K562 (cell line): ENCODE measurements around the gene SRGAP3. TPM values are rescaled to one million over a fixed set of nuclear protein-coding genes. Genes with fewer than 3 reads are reported as not detected.

Source experiments
- ATAC-seq: fragments of 200-7000 bp; cut with Tn5 transposase; 3 replicates; pipeline ENCODE4 v1.9.1; 2020; ENCODE audit warnings: moderate library complexity
- BruUV-seq: library from RNA; stranded (reverse); fragments of 400-500 nt; replicated peaks from 2 replicates; lab custom pipeline; 2021; lab: Mats Ljungman, UMichigan
- CTCF ChIA-PET: fragments of 300-600 bp; formaldehyde crosslinking; extraction: SDS; loops from one replicate; lab custom pipeline; 2021; ENCODE audit warnings: low intra/inter-chr PET ratio; lab: Yijun Ruan, JAX
- POLR2A ChIA-PET: fragments of 300-600, 350-650 bp; sonication (Branson Sonifier 250); formaldehyde crosslinking; extraction: SDS; loops from one replicate; lab custom pipeline; 2021; ENCODE audit warnings: antibody characterized with exemption, inconsistent platforms; lab: Yijun Ruan, JAX
- DNase-seq, 4 experiments: peaks; one replicate each; pipeline versions ENCODE4 v3.0.0 to v3.0.0-alpha.2; 2011 to 2018; ENCODE audit warnings: low spot score in 3 of 4, mixed read lengths in 3 of 4; ENCODE audit errors: extremely low read depth in 1 of 4
- FAIRE-seq: peaks from 2 replicates; lab custom pipeline; 2011; peaks lifted over from hg19 to GRCh38; lab: Jason Lieb, UNC
- H2AFZ ChIP-seq: 2 replicates; pipeline ENCODE4 v1.6.0; 2011; ENCODE audit warnings: low read depth, low read length, control low read depth, inconsistent platforms
- H3K27ac ChIP-seq: fragments of 200-600 bp; 3 replicates; pipeline ENCODE4 v1.8.0; 2011; ENCODE audit warnings: low read depth, mild to moderate bottlenecking, control low read depth, inconsistent platforms, low read length, moderate library complexity, mixed read lengths; ENCODE audit errors: extremely low read depth
- H3K27me3 ChIP-seq, 2 experiments: fragments of 300-600 bp in 1 of 2; 2 replicates in 1 of 2; 3 replicates in 1 of 2; pipeline versions ENCODE4 v1.6.0 to v1.8.0; 2011; ENCODE audit warnings: inconsistent platforms in 2 of 2, low read length in 2 of 2, mild to moderate bottlenecking in 1 of 2, mixed read lengths in 1 of 2, moderate library complexity in 1 of 2; ENCODE audit not compliant: control insufficient read depth in 2 of 2, insufficient read depth in 2 of 2
- H3K36me3 ChIP-seq: fragments of 300-600 bp; 3 replicates; pipeline ENCODE4 v1.8.0; 2011; ENCODE audit warnings: mild to moderate bottlenecking, low read length, inconsistent platforms; ENCODE audit not compliant: control insufficient read depth, insufficient read depth
- H3K4me1 ChIP-seq, 2 experiments: fragments of 200-600 bp in 1 of 2; replicated peaks in 1 of 2; 2 replicates in 1 of 2; 3 replicates in 1 of 2; pipeline versions ENCODE4 v1.5.1 to v1.8.0; 2011; ENCODE audit warnings: inconsistent platforms in 2 of 2, low read length in 2 of 2, mild to moderate bottlenecking in 1 of 2, mixed read lengths in 1 of 2, moderate library complexity in 1 of 2; ENCODE audit not compliant: control insufficient read depth in 2 of 2, insufficient read depth in 2 of 2
- H3K4me2 ChIP-seq: 2 replicates; pipeline ENCODE4 v1.6.1; 2011; ENCODE audit warnings: low read length, control low read depth, inconsistent platforms, mixed read lengths; ENCODE audit not compliant: insufficient read depth
- H3K4me3 ChIP-seq: fragments of 200-600 bp; sonication (generic), shearing (Covaris generic); 2 replicates; pipeline ENCODE4 v1.5.1; 2016; ENCODE audit warnings: control low read depth, inconsistent platforms
- H3K79me2 ChIP-seq: fragments of 200-600 bp; 3 replicates; pipeline ENCODE4 v1.8.0; 2011; ENCODE audit warnings: low read length, inconsistent platforms; ENCODE audit not compliant: control insufficient read depth, insufficient read depth
- H3K9ac ChIP-seq, 2 experiments: 2 replicates each; pipeline versions ENCODE4 v1.6.0 to v1.6.1; 2011; ENCODE audit warnings: low read depth in 2 of 2, low read length in 2 of 2, control low read depth in 1 of 2, inconsistent platforms in 1 of 2, mild to moderate bottlenecking in 1 of 2, mixed read lengths in 1 of 2; ENCODE audit not compliant: insufficient read depth in 1 of 2
- H3K9me1 ChIP-seq: one replicate; pipeline ENCODE4 v1.6.0; 2011; ENCODE audit warnings: inconsistent platforms, mild to moderate bottlenecking, low read length, moderate library complexity; ENCODE audit not compliant: control insufficient read depth, insufficient read depth
- H3K9me3 ChIP-seq: replicated peaks from 2 replicates; pipeline ENCODE4 v1.5.1; 2011; ENCODE audit warnings: low read depth, low read length, inconsistent platforms; ENCODE audit not compliant: control insufficient read depth, insufficient read depth
- H4K20me1 ChIP-seq: replicated peaks from 2 replicates; pipeline ENCODE4 v1.6.1; 2011; ENCODE audit warnings: low read length, inconsistent platforms, mixed read lengths; ENCODE audit not compliant: control insufficient read depth, insufficient read depth
- ATF4 ChIP-seq: fragments of 450-650 bp; formaldehyde crosslinking; IDR thresholded peaks from 2 replicates; pipeline ENCODE4 v1.4.0; 2022; ENCODE audit warnings: mild to moderate bottlenecking, moderate library complexity
- BDP1 ChIP-seq: IDR thresholded peaks from 3 replicates; pipeline ENCODE4 v1.6.1; 2011; ENCODE audit not compliant: insufficient read length, insufficient read depth
- CBFA2T2 ChIP-seq: fragments of 450-650 bp; conservative IDR thresholded peaks from 2 replicates; pipeline ENCODE4 v1.6.1; 2017; ENCODE audit warnings: mild to moderate bottlenecking
- CBFB ChIP-seq: sonication (generic); formaldehyde crosslinking; IDR thresholded peaks from 2 replicates; pipeline ENCODE4 v1.4.0; 2020; ENCODE audit warnings: mild to moderate bottlenecking, missing genetic modification reagents
- CEBPB ChIP-seq: fragments of 450-650 bp; IDR thresholded peaks from 2 replicates; pipeline ENCODE4 v1.6.1; 2016; ENCODE audit warnings: missing genetic modification characterization, missing compliant biosample characterization
- FOXK1 ChIP-seq: sonication (generic); formaldehyde crosslinking; IDR thresholded peaks from 2 replicates; pipeline ENCODE4 v1.8.0; 2022; ENCODE audit warnings: missing genetic modification reagents, mild to moderate bottlenecking, borderline replicate concordance
- FOXK2 ChIP-seq, 2 experiments: fragments of 450-650 bp; IDR thresholded peaks in 1 of 2; conservative IDR thresholded peaks in 1 of 2; 2 replicates each; pipeline ENCODE4 v1.6.1; 2016; ENCODE audit warnings: low read depth in 2 of 2, mild to moderate bottlenecking in 1 of 2
- GATAD2B ChIP-seq: fragments of 450-650 bp; IDR thresholded peaks from 2 replicates; pipeline ENCODE4 v1.6.1; 2017; ENCODE audit warnings: mild to moderate bottlenecking, borderline replicate concordance
- NR4A1 ChIP-seq, 2 experiments: fragments of 250-450 bp in 1 of 2; fragments of 450-650 bp in 1 of 2; sonication (Bioruptor Pico) in 1 of 2; IDR thresholded peaks; 2 replicates each; pipeline versions ENCODE4 v1.4.0 to v1.6.1; 2016 to 2020; ENCODE audit warnings: mild to moderate bottlenecking in 2 of 2, missing compliant biosample characterization in 1 of 2, missing genetic modification characterization in 1 of 2, moderate library complexity in 1 of 2
- PRMT5 ChIP-seq: sonication (generic); formaldehyde crosslinking; IDR thresholded peaks from 2 replicates; pipeline ENCODE4 v1.5.0; 2020; ENCODE audit warnings: missing genetic modification reagents
- TEAD4 ChIP-seq, 2 experiments: sonication (generic) in 1 of 2; formaldehyde crosslinking in 1 of 2; IDR thresholded peaks; 2 replicates each; pipeline versions ENCODE4 v1.6.1 to v1.8.0; 2012 to 2022; ENCODE audit warnings: borderline replicate concordance in 1 of 2, inconsistent platforms in 1 of 2, low read length in 1 of 2, mild to moderate bottlenecking in 1 of 2, missing genetic modification reagents in 1 of 2
- WGBS: fragments of 100-300 bp; shearing (Covaris generic); methylation state at CpG from one replicate; pipeline ENCODE4 v1.1.6; 2016; ENCODE audit warnings: low coverage, mixed read lengths; ENCODE audit not compliant: insufficient coverage; ENCODE audit errors: missing lambda C conversion rate; 5-methylcytosine and 5-hydroxymethylcytosine counted together
- in situ Hi-C: fragments of 300-500 bp; cut with MboI; formaldehyde crosslinking; loops from 4 replicates; pipeline ENCODE4 v1.15.0; 2018; ENCODE audit warnings: inconsistent platforms, mixed read lengths
- intact Hi-C: fragments of 100-400 bp; cut with micrococcal nuclease; formaldehyde crosslinking; loops from 2 replicates; pipeline ENCODE4 v1.14.2; 2022
- polyA plus RNA-seq, 8 experiments: library from polyadenylated mRNA; depleted of rRNA in 4 of 8; stranded (reverse) in 5 of 8; unstranded in 3 of 8; fragments of >200 nt; fragmentation: Nextera tagmentation in 2 of 8; fragmentation: Illumina TruSeq in 1 of 8; extraction: Ambion mirVana in 2 of 8; extraction: Trizol in 1 of 8; gene quantifications; 2 replicates each; pipeline versions ENCODE4 v1.2.1 to v1.2.3, GENCODE V29; 2011 to 2014; ENCODE audit warnings: inconsistent platforms in 1 of 8, missing spikeins in 1 of 8
- total RNA-seq, 7 experiments: library from RNA; depleted of rRNA in 6 of 7; stranded (reverse); fragments of >200 nt in 6 of 7; fragmentation: Illumina TruSeq in 2 of 7; extraction: Trizol in 2 of 7; gene quantifications; 2 replicates each; pipeline versions ENCODE4 v1.2.1 to v1.2.3, GENCODE V29; 2011 to 2021; ENCODE audit warnings: low replicate concordance in 1 of 7

The SRGAP3 gene
- total and polyA plus RNA-seq, 9 of the 15 experiments (the other 6 are each of a cell fraction or from before 2014, with no cell fraction given), result 0.11 to 0.85 (median 0.35) TPM; not detected in 2

GRCh38 chr3:9109568-9109914 lies 139.9 kb downstream of the SRGAP3 start:
- Histone ChIP-seq H4K20me1 (peaks cover 3% of the 10 kb centered on the region; the same call in 1 of the 2 replicates), H3K27ac (no peak overlapping the region), H3K4me2 (no peak overlapping the region), H3K9ac (no peak overlapping the region), H3K27me3 (peaks cover 9 to 47% of the 10 kb centered on the region in 2 experiments; a peak in 4 of 5 replicates), H3K4me3 (no peak overlapping the region), H3K9me3 (no peaks in the 10 kb centered on the region), H3K9me1 (no peaks in the 10 kb centered on the region), H3K79me2 (no peaks in the 10 kb centered on the region), H3K4me1 (no peaks in the 10 kb centered on the region), H2AFZ (no peak overlapping the region), H3K36me3 (no peaks in the 10 kb centered on the region)
- ATAC-seq, result no peak
- WGBS, result 0% methylated on average over 3 of the region's 3 CpGs
- no peak for DNase-seq
- no peak for FAIRE-seq
- ChIA-PET CTCF (no interaction called here), POLR2A (interaction anchor here (0.8 to 0.9 kb wide), 2 partner anchors 11 to 14 kb away, joined by 3 read pairs; no protein-coding TSS in a partner anchor)
- BruUV-seq, result no TSS peak
- intact Hi-C loops, result no loop called here
- in situ Hi-C loops, result no loop called here
- no peak for TF ChIP-seq NR4A1 (CRISPR knock-in tag; IDR thresholded peaks at IDR 0.05)
- TF ChIP-seq NR4A1 (tag; IDR thresholded peaks at IDR 0.05), result no peak
- TF ChIP-seq CBFA2T2, result no peak
- no peak for TF ChIP-seq GATAD2B
- TF ChIP-seq BDP1, result no peak
- no peak for TF ChIP-seq FOXK1 (CRISPR knock-in tag)
- TF ChIP-seq ATF4 (CRISPR knock-in tag), result no peak
- TF ChIP-seq CBFB (CRISPR knock-in tag), result no peak
- TF ChIP-seq PRMT5 (CRISPR knock-in tag), result no peak
- TF ChIP-seq CEBPB (tag), result no peak
- TF ChIP-seq FOXK2 (conservative IDR thresholded peaks at IDR 0.05 in 1 of 2, IDR thresholded peaks at IDR 0.05 in 1 of 2; ENCODE audit: low read depth in 2 of 2), result no peak
- no peak for TF ChIP-seq TEAD4 (IDR thresholded peaks at IDR 0.05; ENCODE audit: low read length)
- TF ChIP-seq TEAD4 (CRISPR knock-in tag; IDR thresholded peaks at IDR 0.05; ENCODE audit: borderline replicate concordance), result no peak
